ENCODE data around the gene ATP9A. TPM values are rescaled to one million over a fixed set of nuclear protein-coding genes. Genes with fewer than 3 reads are reported as not detected.

ATP9A gene
- total RNA-seq, 6 experiments from 2014 or later, result 21.4 to 34.0 (median 22.8) TPM

DNA sequence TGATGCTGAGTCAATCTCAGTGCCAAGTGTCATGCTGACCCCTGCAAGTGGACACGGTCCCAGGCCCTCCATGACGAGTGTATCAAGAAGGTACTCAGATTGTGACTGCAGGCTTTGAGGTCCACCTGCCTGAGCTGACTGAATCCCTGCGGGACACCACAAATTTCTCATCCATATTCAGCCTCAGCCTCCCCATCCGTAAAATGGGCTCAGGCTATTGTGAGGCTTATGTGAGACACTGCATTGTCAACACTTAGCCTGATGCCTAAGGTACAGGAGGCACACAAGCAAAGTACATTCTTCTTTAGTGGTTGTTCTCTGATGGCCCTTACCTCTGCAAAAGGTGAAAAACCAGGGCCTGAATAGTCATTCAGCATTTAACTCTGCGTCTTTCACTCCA, 155.3 kb downstream of the ATP9A start:
- no peaks in the 10 kb centered on the region for H3K9me3 Mint-ChIP-seq
- H3K4me1 Mint-ChIP-seq (ENCODE audit: low read depth), result peaks cover 6% of the 10 kb centered on the region; the same call in 1 of the 2 replicates
- no peak for TF ChIP-seq CTCF (IDR thresholded peaks at IDR 0.05)
- no peak for DNase-seq
- no peak overlapping the region for H3K4me3 Mint-ChIP-seq
- H3K36me3 Mint-ChIP-seq (ENCODE audit: low read depth), result 0 out of 2 replicates have a peak, but pooled peaks cover 5% of the 10 kb centered on the region
- H3K27ac Mint-ChIP-seq, result no peak overlapping the region
- peaks cover 3% of the 10 kb centered on the region; the same call in 1 of the 2 replicates for H3K27me3 Mint-ChIP-seq (ENCODE audit: insufficient read depth)

- no peaks in the 10 kb centered on the region for H3K4me1 Mint-ChIP-seq (ENCODE audit: low read depth)
- H3K4me3 Mint-ChIP-seq, result no peak overlapping the region
- no peak overlapping the region for H3K27ac Mint-ChIP-seq
- 0 out of 2 replicates have a peak, but pooled peaks cover 5% of the 10 kb centered on the region for H3K36me3 Mint-ChIP-seq (ENCODE audit: low read depth)
- no peak for TF ChIP-seq CTCF (IDR thresholded peaks at IDR 0.05)
- H3K27me3 Mint-ChIP-seq (ENCODE audit: insufficient read depth), result peaks cover 3% of the 10 kb centered on the region; the same call in 1 of the 2 replicates
- no peak for DNase-seq
- no peaks in the 10 kb centered on the region for H3K9me3 Mint-ChIP-seq
Observed at GRCh38 chr20:51611625-51611890, 156.6 kb downstream of the ATP9A start.

DNA sequence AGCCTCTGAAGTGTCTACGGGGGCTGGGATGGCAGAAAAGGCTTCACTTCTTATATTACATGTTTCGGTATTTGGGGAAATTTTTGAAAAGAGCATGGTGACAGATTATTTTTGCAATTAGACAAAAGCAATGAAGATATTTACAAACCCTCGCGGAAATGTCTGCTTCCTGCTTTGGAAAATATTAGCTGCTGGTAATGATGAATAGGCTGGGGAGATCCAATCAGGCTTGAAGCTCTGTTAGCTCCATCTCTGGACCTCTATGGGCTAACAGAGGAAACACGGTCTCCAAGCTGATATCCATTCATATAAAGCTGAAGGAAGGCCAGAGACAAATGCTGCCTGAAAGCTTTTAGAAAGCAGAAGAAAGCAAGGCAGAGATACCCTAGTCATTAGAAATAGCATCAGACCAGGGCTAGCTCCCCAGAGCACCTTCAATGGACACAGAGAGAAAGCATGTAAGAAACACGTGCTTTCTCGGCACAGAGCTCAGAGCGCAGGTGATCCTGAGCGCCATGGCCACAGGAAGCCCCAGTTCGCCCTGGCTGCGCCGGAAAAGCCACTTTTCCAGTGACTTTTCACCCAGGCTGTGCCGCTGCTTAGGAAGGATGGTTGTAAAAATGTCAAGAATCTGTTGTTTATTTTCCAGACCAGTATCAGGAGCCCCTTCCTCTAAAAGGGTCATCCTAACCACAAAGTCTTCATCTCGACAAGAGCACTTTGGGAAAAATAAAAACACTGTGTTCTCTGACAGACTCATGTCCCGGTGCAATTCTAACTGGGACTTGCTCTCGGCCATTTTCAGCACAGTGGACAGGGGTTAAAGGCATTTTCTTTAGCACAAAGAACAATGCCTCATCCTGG, 157.2 kb downstream of the ATP9A start:
- no peak for TF ChIP-seq CTCF (IDR thresholded peaks at IDR 0.05)
- Mint-ChIP-seq H3K27me3 (ENCODE audit: insufficient read depth) (peaks cover 3% of the 10 kb centered on the region; the same call in 1 of the 2 replicates), H3K27ac (no peak overlapping the region), H3K4me1 (ENCODE audit: low read depth) (no peaks in the 10 kb centered on the region), H3K36me3 (ENCODE audit: low read depth) (0 out of 2 replicates have a peak, but pooled peaks cover 5% of the 10 kb centered on the region), H3K9me3 (no peaks in the 10 kb centered on the region), H3K4me3 (no peak overlapping the region)
- no peak for DNase-seq

DNA sequence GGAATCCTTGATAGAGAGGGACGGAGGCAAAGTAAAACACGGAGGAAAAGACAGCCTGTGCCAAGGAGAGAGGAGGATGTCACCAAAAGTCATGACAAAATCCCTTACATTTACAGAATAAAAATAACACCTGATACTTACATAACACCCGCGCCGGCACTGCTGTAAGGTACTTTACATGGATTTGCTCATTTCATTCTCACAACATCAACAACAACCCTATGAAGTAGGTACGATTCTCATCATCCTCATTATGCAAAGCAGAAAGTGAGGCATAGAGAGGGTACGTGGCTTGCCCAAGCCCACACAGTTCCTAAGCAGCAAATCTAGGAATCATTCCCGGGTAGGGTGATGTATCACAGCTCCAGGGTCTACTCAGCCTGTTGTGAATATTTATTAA, 158.1 kb downstream of the ATP9A start:
- no peaks in the 10 kb centered on the region for H3K9me3 Mint-ChIP-seq
- no peak overlapping the region for H3K4me3 Mint-ChIP-seq
- H3K36me3 Mint-ChIP-seq (ENCODE audit: low read depth), result 0 out of 2 replicates have a peak, but pooled peaks cover 5% of the 10 kb centered on the region
- DNase-seq, result no peak
- H3K27me3 Mint-ChIP-seq (ENCODE audit: insufficient read depth), result peaks cover 3% of the 10 kb centered on the region; the same call in 1 of the 2 replicates
- H3K4me1 Mint-ChIP-seq (ENCODE audit: low read depth), result no peaks in the 10 kb centered on the region
- H3K27ac Mint-ChIP-seq, result no peak overlapping the region
- TF ChIP-seq CTCF (IDR thresholded peaks at IDR 0.05), result no peak

- DNase-seq, result no peak
- Mint-ChIP-seq H3K4me1 (ENCODE audit: low read depth) (no peaks in the 10 kb centered on the region), H3K27me3 (ENCODE audit: insufficient read depth) (peaks cover 3% of the 10 kb centered on the region; the same call in 1 of the 2 replicates), H3K36me3 (ENCODE audit: low read depth) (0 out of 2 replicates have a peak, but pooled peaks cover 5% of the 10 kb centered on the region), H3K4me3 (no peak overlapping the region), H3K27ac (no peak overlapping the region), H3K9me3 (no peaks in the 10 kb centered on the region)
- no peak for TF ChIP-seq CTCF (IDR thresholded peaks at IDR 0.05)
Observed at GRCh38 chr20:51609251-51609650, 158.9 kb downstream of the ATP9A start.

Data from HFFc6 (cell line).